PFSK-1 (cell line): ENCODE measurements around the gene SMAD3.

Experiments used
- FOXP2 ChIP-seq: optimal IDR thresholded peaks from 2 replicates; pipeline ENCODE3; 2011; ENCODE audit warnings: borderline replicate concordance, control low read depth, inconsistent platforms; ENCODE audit not compliant: insufficient read depth; ENCODE audit errors: extremely low read length, extremely low read depth
- POLR2AphosphoS5 ChIP-seq: IDR thresholded peaks from 2 replicates; pipeline ENCODE4 v1.6.1; 2012; ENCODE audit warnings: low read depth, mild to moderate bottlenecking, control low read depth, low read length, moderate library complexity
- REST ChIP-seq, 2 experiments: IDR thresholded peaks; 2 replicates each; pipeline versions ENCODE4 v1.6.1 to v1.8.0; 2011 to 2012; ENCODE audit warnings: low read depth in 2 of 2, low read length in 2 of 2, control low read depth in 1 of 2, inconsistent platforms in 1 of 2, mild to moderate bottlenecking in 1 of 2, moderate library complexity in 1 of 2; ENCODE audit not compliant: insufficient read depth in 1 of 2

- no peak for TF ChIP-seq FOXP2
- no peak for TF ChIP-seq POLR2AphosphoS5
- no peak for TF ChIP-seq REST (IDR thresholded peaks at IDR 0.05; ENCODE audit: insufficient read depth in 1 of 2, low read depth in 2 of 2, low read length in 2 of 2)
These were observed 38.5 kb downstream of the SMAD3 start for GRCh38 chr15:67103869-67104268.
